Measurements from ENCODE around the gene MINDY4B. TPM values are rescaled to one million over a fixed set of nuclear protein-coding genes. Genes with fewer than 3 reads are reported as not detected.

The MINDY4B gene
- polyA plus RNA-seq, 1 donor (not counting 4 experiments of a cell fraction or from before 2014, with no cell fraction given), result not detected

DNA sequence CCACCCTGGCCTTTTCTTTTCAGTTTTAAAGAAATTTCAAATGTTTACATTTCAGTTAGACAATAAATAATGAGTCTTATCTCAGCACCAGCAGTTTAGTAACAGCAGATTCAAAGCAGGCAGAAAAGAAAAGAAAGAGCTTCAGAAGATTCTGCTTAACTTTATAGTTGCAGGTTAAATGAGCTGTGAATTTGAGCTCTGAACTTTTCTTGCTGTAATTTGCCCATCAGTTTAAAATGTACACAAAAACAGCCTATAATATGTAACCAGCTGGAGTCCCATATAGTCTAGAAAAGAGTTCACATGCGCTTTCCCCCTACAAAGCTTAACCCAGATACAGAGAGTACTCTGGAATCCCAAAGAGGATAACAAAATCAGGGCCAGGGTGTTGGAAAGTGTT, 82.6 kb downstream of the MINDY4B start:
- FAIRE-seq (no peak), DNase-seq (ENCODE audit: low read depth, low spot score) (no peak)
- no peaks in the 10 kb centered on the region for H3K27me3 ChIP-seq (ENCODE audit: control insufficient read depth, extremely low read depth, insufficient read depth, low read length)
- H3K9me1 ChIP-seq (ENCODE audit: control insufficient read depth, extremely low read depth, insufficient read depth, low read length), result no peaks in the 10 kb centered on the region
- H4K20me1 ChIP-seq (ENCODE audit: control insufficient read depth, extremely low read depth, insufficient read depth, low read length), result no peaks in the 10 kb centered on the region
- H3K9me3 ChIP-seq (ENCODE audit: control insufficient read depth, low read depth, low read length), result no peaks in the 10 kb centered on the region
- no peak overlapping the region for H3K4me2 ChIP-seq (ENCODE audit: control insufficient read depth, extremely low read depth, insufficient read depth, low read depth, low read length)
- H3K4me3 ChIP-seq (ENCODE audit: control insufficient read depth in 2 of 3, extremely low read depth in 1 of 3, insufficient read depth in 2 of 3, low read depth in 1 of 3, low read length in 3 of 3), result no peak overlapping the region
- no peak overlapping the region for H3K27ac ChIP-seq (ENCODE audit: control insufficient read depth, insufficient read depth, low read length)
- no peaks in the 10 kb centered on the region for H3K36me3 ChIP-seq (ENCODE audit: control insufficient read depth in 2 of 2, extremely low read depth in 1 of 2, insufficient read depth in 2 of 2, low read length in 2 of 2)
- no peaks in the 10 kb centered on the region for H3K4me1 ChIP-seq (ENCODE audit: control insufficient read depth, extremely low read depth, insufficient read depth, low read length)
- TF ChIP-seq EZH2 (IDR thresholded peaks at IDR 0.05; ENCODE audit: low read length), result no peak
- dilution Hi-C loops (cut with MboI; ENCODE audit: extremely low pct_ligation_motif_present, low sequenced_read_pairs), result no loop called here
- no peak overlapping the region for H2AFZ ChIP-seq (ENCODE audit: control insufficient read depth, low read length)
- H3K9ac ChIP-seq (ENCODE audit: control insufficient read depth, extremely low read depth, insufficient read depth, low read length), result no peak overlapping the region
- H3K79me2 ChIP-seq (ENCODE audit: control insufficient read depth, insufficient read depth, low read length), result no peaks in the 10 kb centered on the region

Other genes with a start within 250 kb of the MINDY4B start
- 0.03 TPM in 2 of 3 replicates, not detected in the other for gene ERICH6, start 201.5 kb downstream of the MINDY4B start, polyA plus RNA-seq
- 32.5 to 65.7 TPM (median 44.8 TPM) in 3 replicates for gene SIAH2, start 142.3 kb downstream of the MINDY4B start, polyA plus RNA-seq
- not detected in 3 replicates for gene CLRN1, start 67.3 kb upstream of the MINDY4B start, polyA plus RNA-seq
- gene MED12L, start 180.2 kb upstream of the MINDY4B start, polyA plus RNA-seq, result 0.04 to 0.36 TPM (median 0.04 TPM) in 3 replicates